Adipocyte (in vitro differentiated cells): Measurements from ENCODE around the gene SIM2.
A peak's percentile ranks its signal among the peaks of the same experiment; 100 is the strongest.

Source experiments
- DNase-seq: peaks from one replicate; pipeline ENCODE4 v3.0.0-alpha.2; 2015; ENCODE audit warnings: low read depth
- H3K27me3 ChIP-seq: replicated peaks from 2 replicates; pipeline ENCODE4 v1.7.0; 2013; ENCODE audit warnings: mild to moderate bottlenecking, low read length, moderate library complexity; ENCODE audit not compliant: control insufficient read depth, insufficient read depth
- H3K36me3 ChIP-seq: 2 replicates; pipeline ENCODE4 v1.7.0; 2013; ENCODE audit warnings: low read length, mild to moderate bottlenecking, moderate library complexity; ENCODE audit not compliant: control insufficient read depth, insufficient read depth, severe bottlenecking
- H3K4me1 ChIP-seq: 2 replicates; pipeline ENCODE4 v1.7.0; 2013; ENCODE audit warnings: mild to moderate bottlenecking, low read length, moderate library complexity; ENCODE audit not compliant: control insufficient read depth, insufficient read depth
- H3K4me3 ChIP-seq: 2 replicates; pipeline ENCODE4 v1.7.0; 2013; ENCODE audit warnings: mild to moderate bottlenecking, low read length, moderate library complexity
- H3K9ac ChIP-seq: 2 replicates; pipeline ENCODE4 v1.7.0; 2013; ENCODE audit warnings: mild to moderate bottlenecking, low read length, moderate library complexity
- H3K9me3 ChIP-seq: 2 replicates; pipeline ENCODE4 v1.7.0; 2013; ENCODE audit warnings: mild to moderate bottlenecking, low read length, moderate library complexity; ENCODE audit not compliant: control insufficient read depth

The SIM2 gene

GRCh38 chr21:36762642-36763041 is 63.7 kb downstream of the SIM2 start:
- Histone ChIP-seq H3K4me3 (no peak overlapping the region), H3K36me3 (no peaks in the 10 kb centered on the region), H3K4me1 (no peaks in the 10 kb centered on the region), H3K27me3 (no peaks in the 10 kb centered on the region), H3K9ac (no peak overlapping the region), H3K9me3 (no peaks in the 10 kb centered on the region)
- no peak for DNase-seq

DNA sequence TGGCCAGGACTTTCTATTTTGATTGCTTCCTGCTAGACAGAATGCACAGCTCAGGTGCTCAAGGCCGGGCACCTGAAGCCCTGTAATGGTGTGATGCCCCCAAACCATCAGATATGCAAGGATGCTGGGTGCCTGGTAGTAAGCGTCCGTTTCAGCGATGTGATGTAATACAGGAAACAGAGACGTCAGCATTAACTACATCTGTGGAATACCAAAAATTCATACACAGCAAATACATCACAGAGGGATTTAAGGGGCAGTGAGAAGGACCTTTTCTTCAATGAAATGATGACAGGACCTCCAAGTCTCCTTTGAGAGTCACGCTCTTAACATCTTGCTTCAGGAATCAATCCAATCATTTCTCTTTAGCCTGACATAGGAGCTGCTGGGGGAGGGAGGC is 64.4 kb downstream of the SIM2 start:
- DNase-seq, result no peak
- no peaks in the 10 kb centered on the region for H3K9me3 ChIP-seq
- no peaks in the 10 kb centered on the region for H3K4me1 ChIP-seq
- no peaks in the 10 kb centered on the region for H3K36me3 ChIP-seq
- H3K4me3 ChIP-seq, result no peak overlapping the region
- no peaks in the 10 kb centered on the region for H3K27me3 ChIP-seq
- no peak overlapping the region for H3K9ac ChIP-seq

DNA sequence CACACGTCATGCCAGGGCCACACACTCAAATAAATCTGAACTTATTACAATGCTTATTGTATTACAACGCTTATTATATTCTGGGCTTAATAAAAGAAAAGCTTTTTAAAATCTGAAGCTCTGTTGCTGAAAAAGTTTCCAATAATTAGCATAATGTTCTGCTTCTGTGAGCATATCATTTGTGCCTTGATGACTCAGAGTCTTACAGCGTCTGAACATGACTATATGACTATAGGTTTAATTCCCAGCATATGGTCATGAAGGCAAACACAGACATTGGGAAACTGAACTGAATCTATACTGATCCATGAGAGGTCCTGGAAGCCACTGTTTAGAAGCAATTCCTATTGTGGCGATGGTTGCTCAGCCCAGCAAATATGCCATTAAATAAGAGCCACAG is 66.3 kb downstream of the SIM2 start:
- no peaks in the 10 kb centered on the region for H3K36me3 ChIP-seq
- H3K9me3 ChIP-seq, result no peaks in the 10 kb centered on the region
- peak; percentile 7 for DNase-seq
- no peaks in the 10 kb centered on the region for H3K27me3 ChIP-seq
- no peak overlapping the region for H3K9ac ChIP-seq
- H3K4me3 ChIP-seq, result no peak overlapping the region
- H3K4me1 ChIP-seq, result no peaks in the 10 kb centered on the region

DNA sequence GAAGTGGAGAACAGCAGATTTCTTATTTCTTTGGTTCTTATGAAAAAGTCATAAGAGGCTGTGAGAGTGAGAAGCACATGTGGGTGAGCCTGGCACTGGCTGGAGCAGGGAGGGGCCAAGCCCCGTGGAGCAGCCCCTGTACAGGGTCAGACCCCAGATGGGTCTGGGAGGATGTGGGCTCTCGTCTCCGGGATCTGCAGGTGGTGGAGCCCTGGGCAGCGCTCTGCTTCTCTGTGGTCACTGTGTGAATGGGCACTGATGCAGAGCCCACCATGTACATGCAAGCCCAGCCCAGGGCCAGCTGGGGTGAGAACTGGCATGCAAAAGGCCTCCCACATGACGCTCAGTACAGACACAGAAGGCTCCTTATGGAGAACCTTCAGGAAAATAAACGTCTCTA is 67.6 kb downstream of the SIM2 start:
- DNase-seq, result no peak
- no peak overlapping the region for H3K9ac ChIP-seq
- no peak overlapping the region for H3K4me3 ChIP-seq
- H3K27me3 ChIP-seq, result no peaks in the 10 kb centered on the region
- H3K9me3 ChIP-seq, result no peaks in the 10 kb centered on the region
- H3K36me3 ChIP-seq, result no peaks in the 10 kb centered on the region
- H3K4me1 ChIP-seq, result no peaks in the 10 kb centered on the region

- H3K4me3 ChIP-seq, result no peak overlapping the region
- no peaks in the 10 kb centered on the region for H3K9me3 ChIP-seq
- no peaks in the 10 kb centered on the region for H3K27me3 ChIP-seq
Observed at GRCh38 chr21:36767096-36767495, 68.2 kb downstream of the SIM2 start.

DNA sequence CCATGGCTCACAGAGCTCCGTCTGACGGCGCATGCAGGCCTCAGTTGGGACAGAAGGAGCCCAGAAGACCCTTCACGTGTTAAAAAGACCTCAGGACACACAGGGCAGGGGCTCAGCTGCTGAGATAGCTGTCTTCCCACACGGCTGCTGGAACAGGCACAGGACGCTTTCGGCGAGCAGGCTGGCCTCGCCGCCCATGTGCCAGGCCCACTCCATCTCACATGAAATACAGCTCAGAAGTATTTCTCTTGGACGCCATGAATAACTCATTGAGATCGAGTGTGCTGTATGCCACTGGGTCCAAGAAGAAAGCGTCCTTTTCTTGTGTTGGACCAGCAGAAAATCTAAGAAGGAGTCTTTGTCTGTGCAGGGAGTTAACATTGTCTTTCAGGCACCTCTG is 69.6 kb downstream of the SIM2 start:
- H3K4me1 ChIP-seq, result peaks cover 5% of the 10 kb centered on the region
- no peaks in the 10 kb centered on the region for H3K36me3 ChIP-seq
- H3K4me3 ChIP-seq, result no peak overlapping the region
- H3K9ac ChIP-seq, result no peak overlapping the region
- no peaks in the 10 kb centered on the region for H3K9me3 ChIP-seq
- no peak for DNase-seq
- H3K27me3 ChIP-seq, result no peaks in the 10 kb centered on the region

More at GRCh38 chr21:36767096-36767495, 68.2 kb downstream of the SIM2 start:
- Histone ChIP-seq H3K4me1 (no peaks in the 10 kb centered on the region), H3K36me3 (no peaks in the 10 kb centered on the region), H3K9ac (no peak overlapping the region)
- DNase-seq, result no peak

DNA sequence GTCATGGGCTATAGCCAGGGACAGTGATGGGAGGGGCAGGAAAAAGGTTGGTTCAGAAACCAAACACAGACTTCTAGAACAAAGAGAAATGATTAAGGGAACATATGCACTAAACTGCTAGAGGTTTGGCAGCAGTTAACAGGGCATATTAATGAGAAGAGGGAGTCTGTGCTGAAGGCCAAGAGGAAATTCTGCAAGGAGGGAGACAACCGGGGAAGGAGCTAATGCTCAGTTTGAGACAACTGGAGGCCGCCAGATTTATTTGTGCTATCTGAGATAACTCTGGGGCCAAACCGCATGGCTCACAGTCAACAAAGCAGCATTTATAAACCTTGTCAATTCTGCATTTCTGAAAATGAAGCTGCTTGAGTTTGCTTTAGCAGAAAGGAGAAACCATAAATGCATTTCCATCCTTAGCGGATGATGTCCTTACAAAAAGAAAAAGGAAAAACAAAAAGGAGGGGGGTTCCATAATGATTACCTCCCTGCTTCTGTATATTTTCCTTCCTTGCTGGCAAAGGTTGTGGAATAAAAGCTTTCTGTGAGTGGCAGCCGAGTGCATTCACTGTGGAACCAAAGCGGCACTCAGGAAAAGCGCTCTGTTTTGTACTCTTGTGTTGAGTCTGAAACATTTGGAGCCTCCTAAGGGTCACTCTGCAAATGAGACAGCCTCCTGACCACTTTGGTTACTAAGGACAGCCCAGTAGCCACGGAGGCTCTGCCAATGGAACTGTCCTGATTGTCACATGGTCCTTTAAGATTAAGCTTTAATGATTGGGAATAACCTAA is 70.3 kb downstream of the SIM2 start:
- Histone ChIP-seq H3K9ac (no peak overlapping the region), H3K4me1 (peaks cover 6% of the 10 kb centered on the region), H3K9me3 (no peaks in the 10 kb centered on the region), H3K36me3 (no peaks in the 10 kb centered on the region), H3K27me3 (no peaks in the 10 kb centered on the region), H3K4me3 (no peak overlapping the region)
- DNase-seq, result no peak

- Histone ChIP-seq H3K9me3 (no peaks in the 10 kb centered on the region), H3K4me1 (peaks cover 6% of the 10 kb centered on the region), H3K36me3 (no peaks in the 10 kb centered on the region), H3K27me3 (no peaks in the 10 kb centered on the region), H3K4me3 (no peak overlapping the region), H3K9ac (no peak overlapping the region)
- peak; percentile 75 for DNase-seq
Observed at GRCh38 chr21:36773117-36773516, 74.2 kb downstream of the SIM2 start.

- no peaks in the 10 kb centered on the region for H3K36me3 ChIP-seq
- no peak overlapping the region for H3K4me3 ChIP-seq
- no peak overlapping the region for H3K9ac ChIP-seq
- DNase-seq, result no peak
- H3K9me3 ChIP-seq, result no peaks in the 10 kb centered on the region
- H3K27me3 ChIP-seq, result no peaks in the 10 kb centered on the region
- peaks cover 6% of the 10 kb centered on the region for H3K4me1 ChIP-seq
Observed at GRCh38 chr21:36773995-36774394, 75.1 kb downstream of the SIM2 start.

DNA sequence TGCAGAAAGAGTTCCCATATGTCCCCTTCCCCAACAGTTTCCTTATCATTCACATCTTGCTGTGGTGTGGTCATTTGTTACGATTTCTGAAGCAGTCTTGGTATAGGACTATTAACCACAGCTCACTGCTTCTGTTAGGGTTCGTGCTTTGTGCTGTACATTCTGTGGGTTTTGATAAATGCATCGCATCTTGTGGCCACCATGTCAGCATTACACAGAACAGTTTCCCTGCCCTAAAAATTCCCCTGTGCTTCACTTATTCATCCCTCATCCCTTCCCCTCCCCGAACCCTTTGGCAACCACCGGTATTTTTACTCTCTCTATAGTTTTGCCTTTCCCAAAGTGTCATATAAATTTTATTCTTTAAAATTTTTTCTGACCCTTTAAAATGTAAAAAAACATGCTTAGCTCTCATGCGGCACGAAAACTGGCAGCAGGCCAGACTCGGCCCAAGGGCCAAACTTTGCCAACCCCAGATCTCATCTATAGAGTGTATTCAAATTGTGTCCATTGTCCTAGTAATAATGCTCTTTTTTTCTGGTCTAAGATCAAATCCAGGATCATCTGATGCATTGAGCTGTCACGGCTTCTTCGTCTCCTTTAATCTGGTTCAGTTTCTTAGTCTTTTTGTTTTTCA is 78.2 kb downstream of the SIM2 start:
- Histone ChIP-seq H3K27me3 (no peaks in the 10 kb centered on the region), H3K9me3 (no peaks in the 10 kb centered on the region), H3K4me3 (no peak overlapping the region), H3K36me3 (no peaks in the 10 kb centered on the region), H3K9ac (no peak overlapping the region), H3K4me1 (peaks cover 6% of the 10 kb centered on the region)
- DNase-seq, result no peak

GRCh38 chr21:36780861-36781260 is 81.9 kb downstream of the SIM2 start:
- DNase-seq, result no peak
- no peaks in the 10 kb centered on the region for H3K36me3 ChIP-seq
- no peak overlapping the region for H3K9ac ChIP-seq

More at GRCh38 chr21:36780861-36781260, 81.9 kb downstream of the SIM2 start:
- Histone ChIP-seq H3K9me3 (no peaks in the 10 kb centered on the region), H3K4me1 (no peaks in the 10 kb centered on the region), H3K27me3 (no peaks in the 10 kb centered on the region), H3K4me3 (no peak overlapping the region)
